Measurements from ENCODE around the gene SLX9.

Gene SLX9

GRCh38 chr21:45006536-45007095 lies 66.8 kb downstream of the SLX9 start:
- DNase-seq (ENCODE audit: low read depth), result no peak
- no peak overlapping the region for H3K4me3 ChIP-seq (ENCODE audit: low read depth, low read length)
- no peak for TF ChIP-seq CTCF (IDR thresholded peaks at IDR 0.05; ENCODE audit: low read depth, low read length, missing control alignments)

GRCh38 chr21:45009616-45010015 lies 69.8 kb downstream of the SLX9 start:
- TF ChIP-seq CTCF (IDR thresholded peaks at IDR 0.05; ENCODE audit: low read depth, low read length, missing control alignments), result no peak
- DNase-seq (ENCODE audit: low read depth), result no peak
- H3K4me3 ChIP-seq (ENCODE audit: low read depth, low read length), result no peak overlapping the region

- H3K4me3 ChIP-seq (ENCODE audit: low read depth, low read length), result no peak overlapping the region
- TF ChIP-seq CTCF (IDR thresholded peaks at IDR 0.05; ENCODE audit: low read depth, low read length, missing control alignments), result no peak
- no peak for DNase-seq (ENCODE audit: low read depth)
Measured at GRCh38 chr21:45010096-45010495, 70.3 kb downstream of the SLX9 start.

GRCh38 chr21:45010860-45011259 lies 71.0 kb downstream of the SLX9 start:
- H3K4me3 ChIP-seq (ENCODE audit: low read depth, low read length), result no peak overlapping the region
- no peak for TF ChIP-seq CTCF (IDR thresholded peaks at IDR 0.05; ENCODE audit: low read depth, low read length, missing control alignments)
- DNase-seq (ENCODE audit: low read depth), result no peak

- no peak for TF ChIP-seq CTCF (IDR thresholded peaks at IDR 0.05; ENCODE audit: low read depth, low read length, missing control alignments)
- H3K4me3 ChIP-seq (ENCODE audit: low read depth, low read length), result no peak overlapping the region
- no peak for DNase-seq (ENCODE audit: low read depth)
Measured at GRCh38 chr21:45011426-45011825, 71.6 kb downstream of the SLX9 start.

GRCh38 chr21:45011911-45012661 lies 72.3 kb downstream of the SLX9 start:
- no peak for DNase-seq (ENCODE audit: low read depth)
- H3K4me3 ChIP-seq (ENCODE audit: low read depth, low read length), result no peak overlapping the region
- TF ChIP-seq CTCF (IDR thresholded peaks at IDR 0.05; ENCODE audit: low read depth, low read length, missing control alignments), result no peak

Data from GM12864 (cell line).